ENCODE data around the gene THADA. TPM values are rescaled to one million over a fixed set of nuclear protein-coding genes. Genes with fewer than 3 reads are reported as not detected.
"Not testable (repeated sequence)": the region's sequence is repeated elsewhere in the genome, so short reads cannot be mapped to it uniquely, and the experiment has no call there.

The THADA gene
- total and polyA plus RNA-seq, 9 donors, result 14.4 to 24.3 (median 18.1) TPM

GRCh38 chr2:43569921-43570320 is 25.9 kb downstream of the THADA start:
- WGBS (ENCODE audit: insufficient coverage), result 90% methylated on average over 2 of the region's 3 CpGs
- Histone ChIP-seq H3K36me3 (ENCODE audit: control insufficient read depth, insufficient read depth, low read length) (peaks cover 31% of the 10 kb centered on the region), H3K27ac (ENCODE audit: low read length) (no peak overlapping the region)

GRCh38 chr2:43568228-43568627 is 27.6 kb downstream of the THADA start:
- no peak overlapping the region for H3K4me3 ChIP-seq (ENCODE audit: low read length)
- WGBS (ENCODE audit: insufficient coverage), result no CpG with 5 or more reads among the region's 1 CpG
- peaks cover 26% of the 10 kb centered on the region for H3K36me3 ChIP-seq (ENCODE audit: control insufficient read depth, insufficient read depth, low read length)

More at GRCh38 chr2:43569921-43570320, 25.9 kb downstream of the THADA start:
- H3K9me3 ChIP-seq (replicated peaks; ENCODE audit: control insufficient read depth, low read depth, low read length), result no peaks in the 10 kb centered on the region
- DNase-seq, result no peak
- no peaks in the 10 kb centered on the region for H3K27me3 ChIP-seq (ENCODE audit: control insufficient read depth, insufficient read depth, low read length)
- H3K4me1 ChIP-seq (ENCODE audit: control insufficient read depth, insufficient read depth, low read length), result no peaks in the 10 kb centered on the region
- H3K4me3 ChIP-seq (ENCODE audit: low read length), result no peak overlapping the region

GRCh38 chr2:43566461-43566729 is 29.4 kb downstream of the THADA start:
- no peak for DNase-seq
- Histone ChIP-seq H3K4me3 (ENCODE audit: low read length) (no peak overlapping the region), H3K9me3 (replicated peaks; ENCODE audit: control insufficient read depth, low read depth, low read length) (no peaks in the 10 kb centered on the region), H3K27ac (ENCODE audit: low read length) (no peak overlapping the region), H3K27me3 (ENCODE audit: control insufficient read depth, insufficient read depth, low read length) (no peaks in the 10 kb centered on the region), H3K4me1 (ENCODE audit: control insufficient read depth, insufficient read depth, low read length) (no peaks in the 10 kb centered on the region), H3K36me3 (ENCODE audit: control insufficient read depth, insufficient read depth, low read length) (peaks cover 16% of the 10 kb centered on the region)

More at GRCh38 chr2:43568228-43568627, 27.6 kb downstream of the THADA start:
- Histone ChIP-seq H3K27me3 (ENCODE audit: control insufficient read depth, insufficient read depth, low read length) (no peaks in the 10 kb centered on the region), H3K9me3 (replicated peaks; ENCODE audit: control insufficient read depth, low read depth, low read length) (no peaks in the 10 kb centered on the region), H3K27ac (ENCODE audit: low read length) (no peak overlapping the region), H3K4me1 (ENCODE audit: control insufficient read depth, insufficient read depth, low read length) (no peaks in the 10 kb centered on the region)
- no peak for DNase-seq

GRCh38 chr2:43563679-43564078 is 32.2 kb downstream of the THADA start:
- no peaks in the 10 kb centered on the region for H3K27me3 ChIP-seq (ENCODE audit: control insufficient read depth, insufficient read depth, low read length)
- H3K9me3 ChIP-seq (replicated peaks; ENCODE audit: control insufficient read depth, low read depth, low read length), result no peaks in the 10 kb centered on the region
- WGBS (ENCODE audit: insufficient coverage), result no CpG with 5 or more reads among the region's 2 CpGs
- DNase-seq, result no peak
- no peaks in the 10 kb centered on the region for H3K4me1 ChIP-seq (ENCODE audit: control insufficient read depth, insufficient read depth, low read length)
- H3K27ac ChIP-seq (ENCODE audit: low read length), result no peak overlapping the region
- no peak overlapping the region for H3K4me3 ChIP-seq (ENCODE audit: low read length)
- peaks cover 7% of the 10 kb centered on the region for H3K36me3 ChIP-seq (ENCODE audit: control insufficient read depth, insufficient read depth, low read length)

- H3K4me1 ChIP-seq (ENCODE audit: control insufficient read depth, insufficient read depth, low read length), result no peaks in the 10 kb centered on the region
- no peak overlapping the region for H3K27ac ChIP-seq (ENCODE audit: low read length)
- peaks cover 23% of the 10 kb centered on the region for H3K36me3 ChIP-seq (ENCODE audit: control insufficient read depth, insufficient read depth, low read length)
- no peak for DNase-seq
- H3K4me3 ChIP-seq (ENCODE audit: low read length), result no peak overlapping the region
- H3K9me3 ChIP-seq (replicated peaks; ENCODE audit: control insufficient read depth, low read depth, low read length), result no peaks in the 10 kb centered on the region
- no peaks in the 10 kb centered on the region for H3K27me3 ChIP-seq (ENCODE audit: control insufficient read depth, insufficient read depth, low read length)
- no CpG with 5 or more reads among the region's 2 CpGs for WGBS (ENCODE audit: insufficient coverage)
Observed at GRCh38 chr2:43560231-43560547, 35.6 kb downstream of the THADA start.

- no peaks in the 10 kb centered on the region for H3K4me1 ChIP-seq (ENCODE audit: control insufficient read depth, insufficient read depth, low read length)
- H3K36me3 ChIP-seq (ENCODE audit: control insufficient read depth, insufficient read depth, low read length), result peaks cover 23% of the 10 kb centered on the region
- no peaks in the 10 kb centered on the region for H3K9me3 ChIP-seq (replicated peaks; ENCODE audit: control insufficient read depth, low read depth, low read length)
- no peak for DNase-seq
- no peak overlapping the region for H3K4me3 ChIP-seq (ENCODE audit: low read length)
- H3K27me3 ChIP-seq (ENCODE audit: control insufficient read depth, insufficient read depth, low read length), result no peaks in the 10 kb centered on the region
- no peak overlapping the region for H3K27ac ChIP-seq (ENCODE audit: low read length)
- WGBS (ENCODE audit: insufficient coverage), result no CpG with 5 or more reads among the region's 4 CpGs
Observed at GRCh38 chr2:43559391-43560230, 36.2 kb downstream of the THADA start.

- H3K9me3 ChIP-seq (replicated peaks; ENCODE audit: control insufficient read depth, low read depth, low read length), result no peaks in the 10 kb centered on the region
- WGBS (ENCODE audit: insufficient coverage), result no CpG with 5 or more reads among the region's 1 CpG
- no peak overlapping the region for H3K4me3 ChIP-seq (ENCODE audit: low read length)
- no peaks in the 10 kb centered on the region for H3K4me1 ChIP-seq (ENCODE audit: control insufficient read depth, insufficient read depth, low read length)
- H3K36me3 ChIP-seq (ENCODE audit: control insufficient read depth, insufficient read depth, low read length), result peaks cover 23% of the 10 kb centered on the region
- DNase-seq, result no peak
- no peak overlapping the region for H3K27ac ChIP-seq (ENCODE audit: low read length)
- H3K27me3 ChIP-seq (ENCODE audit: control insufficient read depth, insufficient read depth, low read length), result no peaks in the 10 kb centered on the region
Observed at GRCh38 chr2:43557196-43557595, 38.6 kb downstream of the THADA start.

GRCh38 chr2:43556256-43556655 is 39.6 kb downstream of the THADA start:
- H3K9me3 ChIP-seq (replicated peaks; ENCODE audit: control insufficient read depth, low read depth, low read length), result no peaks in the 10 kb centered on the region
- H3K4me1 ChIP-seq (ENCODE audit: control insufficient read depth, insufficient read depth, low read length), result no peaks in the 10 kb centered on the region
- no peaks in the 10 kb centered on the region for H3K27me3 ChIP-seq (ENCODE audit: control insufficient read depth, insufficient read depth, low read length)
- DNase-seq, result no peak
- H3K27ac ChIP-seq (ENCODE audit: low read length), result no peak overlapping the region
- H3K36me3 ChIP-seq (ENCODE audit: control insufficient read depth, insufficient read depth, low read length), result peaks cover 25% of the 10 kb centered on the region
- WGBS (ENCODE audit: insufficient coverage), result 82% methylated on average over 2 of the region's 5 CpGs
- H3K4me3 ChIP-seq (ENCODE audit: low read length), result no peak overlapping the region

GRCh38 chr2:43553341-43553855 is 42.4 kb downstream of the THADA start:
- peak; percentile 58 for DNase-seq
- no peak overlapping the region for H3K27ac ChIP-seq (ENCODE audit: low read length)
- no peaks in the 10 kb centered on the region for H3K27me3 ChIP-seq (ENCODE audit: control insufficient read depth, insufficient read depth, low read length)
- H3K4me1 ChIP-seq (ENCODE audit: control insufficient read depth, insufficient read depth, low read length), result no peaks in the 10 kb centered on the region
- H3K4me3 ChIP-seq (ENCODE audit: low read length), result no peak overlapping the region
- WGBS (ENCODE audit: insufficient coverage), result 67% methylated on average over 1 of the region's 3 CpGs
- H3K9me3 ChIP-seq (replicated peaks; ENCODE audit: control insufficient read depth, low read depth, low read length), result no peaks in the 10 kb centered on the region
- H3K36me3 ChIP-seq (ENCODE audit: control insufficient read depth, insufficient read depth, low read length), result peaks cover 23% of the 10 kb centered on the region

- H3K36me3 ChIP-seq (ENCODE audit: control insufficient read depth, insufficient read depth, low read length), result peaks cover 17% of the 10 kb centered on the region
- no peaks in the 10 kb centered on the region for H3K9me3 ChIP-seq (replicated peaks; ENCODE audit: control insufficient read depth, low read depth, low read length)
- WGBS (ENCODE audit: insufficient coverage), result no CpG with 5 or more reads among the region's 2 CpGs
- no peaks in the 10 kb centered on the region for H3K4me1 ChIP-seq (ENCODE audit: control insufficient read depth, insufficient read depth, low read length)
- no peak overlapping the region for H3K27ac ChIP-seq (ENCODE audit: low read length)
- H3K4me3 ChIP-seq (ENCODE audit: low read length), result no peak overlapping the region
- H3K27me3 ChIP-seq (ENCODE audit: control insufficient read depth, insufficient read depth, low read length), result no peaks in the 10 kb centered on the region
- no peak for DNase-seq
Observed at GRCh38 chr2:43551990-43552389, 43.8 kb downstream of the THADA start.

GRCh38 chr2:43548381-43548780 is 47.5 kb downstream of the THADA start:
- H3K36me3 ChIP-seq (ENCODE audit: control insufficient read depth, insufficient read depth, low read length), result not testable (repeated sequence)
- WGBS (ENCODE audit: insufficient coverage), result 96% methylated on average over 8 of the region's 14 CpGs

More at GRCh38 chr2:43548381-43548780, 47.5 kb downstream of the THADA start:
- not testable (repeated sequence) for H3K4me3 ChIP-seq (ENCODE audit: low read length); H3K27ac ChIP-seq (ENCODE audit: low read length); H3K27me3 ChIP-seq (ENCODE audit: control insufficient read depth, insufficient read depth, low read length); DNase-seq; H3K9me3 ChIP-seq (replicated peaks; ENCODE audit: control insufficient read depth, low read depth, low read length); H3K4me1 ChIP-seq (ENCODE audit: control insufficient read depth, insufficient read depth, low read length)

All from muscle of leg (tissue), 11 donors.